GM20000 (cell line): ENCODE results near the gene ISX.

Experiments used
- DNase-seq: peaks from one replicate; pipeline ENCODE4 v3.0.0; 2012; ENCODE audit warnings: low spot score
- TF ChIP-seq, protein P1 (sequence below): IDR thresholded peaks from 2 replicates; pipeline ENCODE4 v1.5.1; 2012; ENCODE audit warnings: mild to moderate bottlenecking, control low read depth; ENCODE audit errors: extremely low read depth, missing control alignments

Gene ISX

GRCh38 chr22:35053060-35053835, 12.7 kb upstream of the ISX start:
- TF ChIP-seq, protein P1, sequence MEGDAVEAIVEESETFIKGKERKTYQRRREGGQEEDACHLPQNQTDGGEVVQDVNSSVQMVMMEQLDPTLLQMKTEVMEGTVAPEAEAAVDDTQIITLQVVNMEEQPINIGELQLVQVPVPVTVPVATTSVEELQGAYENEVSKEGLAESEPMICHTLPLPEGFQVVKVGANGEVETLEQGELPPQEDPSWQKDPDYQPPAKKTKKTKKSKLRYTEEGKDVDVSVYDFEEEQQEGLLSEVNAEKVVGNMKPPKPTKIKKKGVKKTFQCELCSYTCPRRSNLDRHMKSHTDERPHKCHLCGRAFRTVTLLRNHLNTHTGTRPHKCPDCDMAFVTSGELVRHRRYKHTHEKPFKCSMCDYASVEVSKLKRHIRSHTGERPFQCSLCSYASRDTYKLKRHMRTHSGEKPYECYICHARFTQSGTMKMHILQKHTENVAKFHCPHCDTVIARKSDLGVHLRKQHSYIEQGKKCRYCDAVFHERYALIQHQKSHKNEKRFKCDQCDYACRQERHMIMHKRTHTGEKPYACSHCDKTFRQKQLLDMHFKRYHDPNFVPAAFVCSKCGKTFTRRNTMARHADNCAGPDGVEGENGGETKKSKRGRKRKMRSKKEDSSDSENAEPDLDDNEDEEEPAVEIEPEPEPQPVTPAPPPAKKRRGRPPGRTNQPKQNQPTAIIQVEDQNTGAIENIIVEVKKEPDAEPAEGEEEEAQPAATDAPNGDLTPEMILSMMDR: no peak
- no peak for DNase-seq

- TF ChIP-seq, protein P1: no peak
- DNase-seq: peak; percentile 42
These were observed 11.9 kb upstream of the ISX start for GRCh38 chr22:35054064-35054463.

DNA sequence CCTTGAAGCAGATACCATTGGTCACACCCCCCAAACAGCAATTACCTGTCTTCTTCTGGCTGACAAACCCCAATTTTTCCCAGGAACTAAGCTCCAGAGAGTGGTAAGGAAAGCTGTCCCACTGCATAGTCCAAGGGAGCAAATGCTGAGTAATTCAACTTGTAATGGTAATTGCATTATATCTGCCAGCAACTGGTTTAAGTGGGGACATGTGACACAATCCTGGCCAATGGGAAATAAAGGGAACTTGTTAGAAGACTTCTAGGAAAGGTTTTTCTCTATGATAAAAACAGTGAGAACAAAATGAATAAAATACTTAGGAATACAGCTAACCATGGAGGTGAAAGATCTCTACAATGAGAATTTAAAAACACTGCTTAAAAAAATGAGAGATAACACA, 9.5 kb upstream of the ISX start:
- TF ChIP-seq, protein P1: no peak
- DNase-seq: no peak

GRCh38 chr22:35057155-35057554, 8.8 kb upstream of the ISX start:
- TF ChIP-seq, protein P1: no peak
- DNase-seq: no peak

DNA sequence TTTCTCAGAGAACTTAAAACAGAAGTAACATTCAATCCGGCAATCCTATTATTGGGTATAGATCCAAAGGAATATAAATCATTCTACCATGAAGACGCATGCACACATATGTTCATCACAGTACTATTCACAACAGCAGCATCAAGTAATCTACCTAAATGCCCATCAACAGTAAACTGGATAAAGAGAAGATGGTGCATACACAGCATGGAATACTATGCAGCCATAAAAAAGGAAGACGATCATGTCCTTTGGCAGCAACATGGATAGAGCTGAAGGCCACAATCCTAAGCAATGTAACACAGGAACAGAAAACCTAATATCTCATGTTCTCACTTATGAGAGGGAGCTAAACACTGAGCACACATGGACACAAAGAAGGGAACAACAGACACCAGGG, 6.3 kb upstream of the ISX start:
- TF ChIP-seq, protein P1: no peak
- DNase-seq: no peak

DNA sequence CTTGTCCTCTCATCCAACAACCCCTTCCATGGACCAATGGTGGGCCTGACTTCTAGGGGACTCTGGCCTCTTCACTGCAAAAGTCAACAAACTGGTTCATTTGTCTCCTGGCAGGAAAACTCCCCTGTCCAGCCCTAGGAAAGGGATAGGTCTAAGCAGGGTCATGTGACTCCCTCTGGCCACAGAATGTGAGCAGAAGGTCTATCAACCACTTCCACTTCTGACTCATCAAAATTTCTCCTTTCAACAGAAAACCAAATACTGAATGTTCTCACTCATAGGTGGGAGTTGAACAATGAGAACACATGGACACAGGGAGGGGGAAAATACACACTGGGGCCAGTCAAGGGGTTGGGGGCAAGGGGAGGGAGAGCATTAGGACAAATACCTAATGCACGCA, 1.3 kb upstream of the ISX start:
- DNase-seq: peak; percentile 66
- TF ChIP-seq, protein P1: no peak

DNA sequence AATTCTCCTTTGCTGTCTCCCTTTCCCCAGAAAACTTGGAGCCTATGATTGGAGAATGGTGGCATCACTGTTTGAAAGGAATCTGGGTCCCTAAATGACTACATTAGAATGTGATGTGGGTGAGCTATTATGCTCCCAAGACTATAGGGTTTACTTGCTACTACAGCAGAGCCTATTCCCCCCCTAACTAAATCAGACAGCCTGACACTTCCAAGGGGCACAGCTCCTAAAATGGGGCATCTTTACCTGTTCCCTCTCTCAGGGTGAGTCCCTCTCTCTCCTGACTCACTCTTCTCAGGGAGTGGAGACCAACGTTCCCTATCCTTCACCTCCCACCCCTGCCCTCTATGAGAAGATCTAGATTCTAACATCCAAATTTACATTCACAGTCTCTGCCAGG, 775 bp upstream of the ISX start:
- DNase-seq: no peak
- TF ChIP-seq, protein P1: no peak
